Caco-2 (cell line): ENCODE results near the gene GPANK1. TPM values are rescaled to one million over a fixed set of nuclear protein-coding genes. Genes with fewer than 3 reads are reported as not detected.
A peak's percentile ranks its signal among the peaks of the same experiment; 100 is the strongest.

Experiments used
- BruUV-seq: library from RNA; stranded (reverse); fragments of 400-500 nt; replicated peaks from 2 replicates; lab custom pipeline; 2021; lab: Mats Ljungman, UMichigan
- CTCF ChIA-PET: fragments of 300-600 bp; sonication (Branson Sonifier 250); formaldehyde crosslinking; loops from one replicate; lab custom pipeline; 2022; ENCODE audit warnings: antibody characterized with exemption; lab: Charles Lee
- POLR2A ChIA-PET: fragments of 300-600 bp; sonication (Branson Sonifier 250); formaldehyde crosslinking; loops from one replicate; lab custom pipeline; 2022; ENCODE audit warnings: antibody characterized with exemption; lab: Charles Lee
- DNase-seq, 2 experiments: peaks; one replicate each; pipeline versions ENCODE4 v3.0.0 to v3.0.0-alpha.2; 2020 to 2022
- H3K27me3 ChIP-seq: replicated peaks from 2 replicates; pipeline ENCODE4 v1.6.0; 2011; ENCODE audit warnings: low read length; ENCODE audit not compliant: control insufficient read depth, insufficient read depth
- H3K36me3 ChIP-seq: 2 replicates; pipeline ENCODE4 v1.5.1; 2011; ENCODE audit warnings: low read length; ENCODE audit not compliant: control insufficient read depth, insufficient read depth
- H3K4me1 ChIP-seq: fragments of 250-450 bp; sonication (Bioruptor Pico); 2 replicates; pipeline ENCODE4 v1.5.1; 2020; ENCODE audit warnings: mild to moderate bottlenecking
- H3K4me3 ChIP-seq: 2 replicates; pipeline ENCODE4 v1.5.1; 2011; ENCODE audit warnings: low read depth, mild to moderate bottlenecking, control low read depth, low read length
- H3K9me3 ChIP-seq: fragments of 250-450 bp; sonication (Bioruptor Pico); 2 replicates; pipeline ENCODE4 v1.5.1; 2020; ENCODE audit warnings: mild to moderate bottlenecking, moderate library complexity
- H3K27ac Mint-ChIP-seq: one replicate; pipeline ENCODE4 v1.8.0; 2022; ENCODE audit warnings: mixed read lengths; ENCODE audit not compliant: unreplicated experiment
- H3K27me3 Mint-ChIP-seq: one replicate; pipeline ENCODE4 v1.8.0; 2022; ENCODE audit warnings: mixed read lengths; ENCODE audit not compliant: insufficient read depth, unreplicated experiment
- H3K36me3 Mint-ChIP-seq: one replicate; pipeline ENCODE4 v1.8.0; 2022; ENCODE audit warnings: mild to moderate bottlenecking, mixed read lengths; ENCODE audit not compliant: insufficient read depth, unreplicated experiment
- H3K4me1 Mint-ChIP-seq: one replicate; pipeline ENCODE4 v1.8.0; 2022; ENCODE audit warnings: low read depth, mixed read lengths; ENCODE audit not compliant: unreplicated experiment
- H3K4me3 Mint-ChIP-seq: one replicate; pipeline ENCODE4 v1.8.0; 2022; ENCODE audit warnings: mild to moderate bottlenecking, moderate library complexity, mixed read lengths; ENCODE audit not compliant: unreplicated experiment
- H3K9me3 Mint-ChIP-seq: one replicate; pipeline ENCODE4 v1.8.0; 2022; ENCODE audit warnings: mixed read lengths; ENCODE audit not compliant: unreplicated experiment
- intact Hi-C: fragments of 100-400 bp; cut with micrococcal nuclease; formaldehyde crosslinking; loops from one replicate; pipeline ENCODE4 v1.10.0; 2022; ENCODE audit not compliant: unreplicated experiment
- total RNA-seq: library from RNA; stranded (reverse); gene quantifications from 2 replicates; pipeline ENCODE4 v1.2.3, GENCODE V29; 2022
- TF ChIP-seq, protein P1 (sequence below), 2 experiments: fragments of 200-600 bp in 1 of 2; IDR thresholded peaks; 1 replicate in 1 of 2; 2 replicates in 1 of 2; pipeline versions ENCODE4 v1.5.1 to v1.8.0; 2011 to 2022; ENCODE audit warnings: antibody characterized with exemption in 1 of 2, control low read depth in 1 of 2, inconsistent platforms in 1 of 2, low read depth in 1 of 2, low read length in 1 of 2, mild to moderate bottlenecking in 1 of 2, moderate library complexity in 1 of 2; ENCODE audit not compliant: insufficient read depth in 1 of 2, severe bottlenecking in 1 of 2, unreplicated experiment in 1 of 2

The GPANK1 gene
- total RNA-seq, 1 experiment from 2014 or later: 20.3 TPM

DNA sequence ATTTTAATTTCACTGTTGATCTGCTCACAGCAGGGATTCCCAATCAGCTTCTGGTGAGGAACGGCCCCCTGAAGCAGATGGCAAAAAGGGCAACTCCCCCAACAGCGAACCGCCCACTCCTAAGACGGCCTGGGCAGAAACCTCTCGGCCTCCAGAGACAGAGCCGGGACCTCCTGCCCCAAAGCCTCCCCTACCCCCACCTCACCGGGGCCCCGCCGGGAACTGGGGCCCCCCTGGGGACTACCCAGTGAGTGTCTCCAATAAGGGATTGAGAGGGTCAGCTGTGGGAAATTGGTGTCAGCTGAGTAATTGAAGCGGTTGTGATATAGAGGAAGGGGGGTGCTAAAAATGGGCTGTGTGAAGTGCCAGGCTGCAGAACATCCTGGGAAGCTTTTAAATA is 37.8 kb downstream of the GPANK1 start:
- no peaks in the 10 kb centered on the region for H3K27me3 Mint-ChIP-seq
- H3K4me1 ChIP-seq: peaks cover 9% of the 10 kb centered on the region
- no peaks in the 10 kb centered on the region for H3K9me3 Mint-ChIP-seq
- H3K4me1 Mint-ChIP-seq: peaks cover 8% of the 10 kb centered on the region
- no peak overlapping the region for H3K4me3 Mint-ChIP-seq
- H3K36me3 Mint-ChIP-seq: peaks cover 90% of the 10 kb centered on the region
- no peak overlapping the region for H3K27ac Mint-ChIP-seq
- peaks cover 25% of the 10 kb centered on the region for H3K36me3 ChIP-seq
- H3K9me3 ChIP-seq: no peaks in the 10 kb centered on the region
- TF ChIP-seq, protein P1, sequence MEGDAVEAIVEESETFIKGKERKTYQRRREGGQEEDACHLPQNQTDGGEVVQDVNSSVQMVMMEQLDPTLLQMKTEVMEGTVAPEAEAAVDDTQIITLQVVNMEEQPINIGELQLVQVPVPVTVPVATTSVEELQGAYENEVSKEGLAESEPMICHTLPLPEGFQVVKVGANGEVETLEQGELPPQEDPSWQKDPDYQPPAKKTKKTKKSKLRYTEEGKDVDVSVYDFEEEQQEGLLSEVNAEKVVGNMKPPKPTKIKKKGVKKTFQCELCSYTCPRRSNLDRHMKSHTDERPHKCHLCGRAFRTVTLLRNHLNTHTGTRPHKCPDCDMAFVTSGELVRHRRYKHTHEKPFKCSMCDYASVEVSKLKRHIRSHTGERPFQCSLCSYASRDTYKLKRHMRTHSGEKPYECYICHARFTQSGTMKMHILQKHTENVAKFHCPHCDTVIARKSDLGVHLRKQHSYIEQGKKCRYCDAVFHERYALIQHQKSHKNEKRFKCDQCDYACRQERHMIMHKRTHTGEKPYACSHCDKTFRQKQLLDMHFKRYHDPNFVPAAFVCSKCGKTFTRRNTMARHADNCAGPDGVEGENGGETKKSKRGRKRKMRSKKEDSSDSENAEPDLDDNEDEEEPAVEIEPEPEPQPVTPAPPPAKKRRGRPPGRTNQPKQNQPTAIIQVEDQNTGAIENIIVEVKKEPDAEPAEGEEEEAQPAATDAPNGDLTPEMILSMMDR (IDR thresholded peaks at IDR 0.05; ENCODE audit: insufficient read depth in 1 of 2, low read depth in 1 of 2, low read length in 1 of 2, severe bottlenecking in 1 of 2, unreplicated experiment in 1 of 2): no peak
- intact Hi-C loops: no loop called here
- CTCF ChIA-PET: interaction anchor here (0.6 kb wide), 1 partner anchor 908 kb away, joined by 3 read pairs; no protein-coding TSS in a partner anchor
- POLR2A ChIA-PET: no interaction called here
- no peak for DNase-seq
- no peak overlapping the region for H3K4me3 ChIP-seq
- H3K27me3 ChIP-seq: no peaks in the 10 kb centered on the region
- BruUV-seq: no TSS peak

DNA sequence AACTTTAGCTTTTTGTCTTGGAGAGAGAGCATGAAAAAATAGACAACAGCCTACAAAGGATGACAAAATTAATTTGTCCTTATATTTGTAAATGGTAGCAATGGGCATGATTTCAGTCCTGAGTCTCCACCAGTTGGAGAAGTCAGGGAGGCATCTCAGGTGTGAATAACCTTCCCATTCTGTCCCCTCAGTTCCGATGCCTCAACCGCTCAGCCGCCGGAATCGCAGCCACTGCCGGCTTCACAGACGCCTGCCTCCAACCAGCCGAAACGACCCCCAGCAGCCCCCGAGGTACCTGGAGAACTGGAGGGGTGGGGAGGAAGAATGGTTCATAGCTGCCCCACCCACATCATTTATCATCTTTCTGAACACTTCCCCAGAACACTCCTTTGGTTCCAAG is 40.7 kb downstream of the GPANK1 start:
- CTCF ChIA-PET: no interaction called here
- intact Hi-C loops: no loop called here

DNA sequence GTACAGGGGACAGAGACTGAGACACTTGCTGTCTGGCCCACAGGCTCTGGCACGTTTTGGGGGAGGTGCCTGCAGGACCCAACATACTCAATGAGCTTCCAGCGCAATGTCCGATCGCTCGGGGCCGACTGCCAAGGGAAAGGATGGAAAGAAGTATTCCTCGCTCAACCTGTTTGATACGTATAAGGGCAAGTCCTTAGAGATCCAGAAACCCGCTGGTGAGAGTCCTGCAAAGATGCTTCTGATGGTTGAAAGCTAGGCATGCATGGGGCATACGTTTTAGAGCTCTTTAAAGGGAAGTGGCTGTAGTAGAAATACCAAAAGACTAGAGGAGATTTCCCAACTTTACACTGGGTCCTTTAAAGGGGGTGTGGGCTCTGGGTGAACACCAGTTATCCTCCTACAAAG is 42.1 kb downstream of the GPANK1 start:
- Mint-ChIP-seq H3K27ac (peak overlapping the region; percentile 99), H3K36me3 (peaks cover 75% of the 10 kb centered on the region), H3K4me3 (peak overlapping the region; percentile 83), H3K27me3 (no peaks in the 10 kb centered on the region), H3K4me1 (peaks cover 12% of the 10 kb centered on the region), H3K9me3 (no peaks in the 10 kb centered on the region)
- no peaks in the 10 kb centered on the region for H3K27me3 ChIP-seq
- ChIA-PET CTCF (no interaction called here), POLR2A (interaction anchor here (1.0 to 1.4 kb wide), 2 partner anchors 29 to 38 kb away, joined by 4 read pairs; partner anchors contain the start of genes BAG6 and C6orf47)
- no peak for DNase-seq
- intact Hi-C loops: no loop called here
- no peak overlapping the region for H3K4me3 ChIP-seq
- peaks cover 9% of the 10 kb centered on the region for H3K4me1 ChIP-seq
- no TSS peak for BruUV-seq
- H3K36me3 ChIP-seq: peaks cover 20% of the 10 kb centered on the region
- H3K9me3 ChIP-seq: no peaks in the 10 kb centered on the region
- TF ChIP-seq, protein P1 (IDR thresholded peaks at IDR 0.05; ENCODE audit: insufficient read depth in 1 of 2, low read depth in 1 of 2, low read length in 1 of 2, severe bottlenecking in 1 of 2, unreplicated experiment in 1 of 2): no peak

More for the DNA sequence above, 40.7 kb downstream of the GPANK1 start:
- Mint-ChIP-seq H3K27me3 (no peaks in the 10 kb centered on the region), H3K36me3 (peaks cover 81% of the 10 kb centered on the region), H3K4me1 (peaks cover 12% of the 10 kb centered on the region), H3K27ac (no peak overlapping the region), H3K4me3 (no peak overlapping the region), H3K9me3 (no peaks in the 10 kb centered on the region)
- POLR2A ChIA-PET: no interaction called here
- Histone ChIP-seq H3K4me3 (no peak overlapping the region), H3K9me3 (no peaks in the 10 kb centered on the region), H3K4me1 (peaks cover 9% of the 10 kb centered on the region), H3K27me3 (no peaks in the 10 kb centered on the region), H3K36me3 (peaks cover 25% of the 10 kb centered on the region)
- BruUV-seq: no TSS peak
- TF ChIP-seq, protein P1 (IDR thresholded peaks at IDR 0.05; ENCODE audit: insufficient read depth in 1 of 2, low read depth in 1 of 2, low read length in 1 of 2, severe bottlenecking in 1 of 2, unreplicated experiment in 1 of 2): no peak
- no peak for DNase-seq
